Camera-type eye (tissue), 1 donor: ENCODE measurements around the gene TRIM54. TPM values are rescaled to one million over a fixed set of nuclear protein-coding genes. Genes with fewer than 3 reads are reported as not detected.

Experiments
- total RNA-seq: library from RNA; depleted of rRNA; stranded (reverse); fragments of >200 nt; gene quantifications from one replicate; pipeline ENCODE4 v1.2.3, GENCODE V29; 2014

Gene TRIM54
- 4.7 TPM for total RNA-seq

GRCh38 chr2:27281855-27282559 is at the start of gene TRIM54:
Gene TRIM54 (plus strand): TSS chr2:27282429. CDS start chr2:27282732, 303 bp downstream.

GRCh38 chr2:27262379-27263286 is 19.6 kb upstream of the TRIM54 start, which contains the start of gene SLC30A3:
Gene SLC30A3 (minus strand): TSS chr2:27263047. CDS start chr2:27262906, 141 bp downstream.

GRCh38 chr2:27275211-27276150 is 6.7 kb upstream of the TRIM54 start, which contains the start of gene DNAJC5G:
Gene DNAJC5G (plus strand): TSS chr2:27275433. CDS start chr2:27276729, 1,296 bp downstream.

GRCh38 chr2:27308359-27308881 is 26.2 kb downstream of the TRIM54 start, which contains the start of gene UCN:
Gene UCN (minus strand): TSS chr2:27308445. CDS start chr2:27307895, 550 bp downstream.

GRCh38 chr2:27322766-27323595 is 40.8 kb downstream of the TRIM54 start, which contains the start of gene MPV17:
Gene MPV17 (minus strand): TSS chr2:27323097. CDS start chr2:27322517, 580 bp downstream.

GRCh38 chr2:27356382-27357181 is 74.4 kb downstream of the TRIM54 start, which contains the start of gene GTF3C2:
Gene GTF3C2 (minus strand): TSS chr2:27356764. CDS start chr2:27343554, 13,210 bp downstream.

Other genes with a start within 250 kb of the TRIM54 start
- gene TMEM214, start 249.5 kb upstream of the TRIM54 start, total RNA-seq, result 61.0 TPM
- 19.0 TPM for gene AGBL5, start 230.8 kb upstream of the TRIM54 start, total RNA-seq
- 272 TPM for gene OST4, start 210.8 kb upstream of the TRIM54 start, total RNA-seq
- gene EMILIN1, start 203.8 kb upstream of the TRIM54 start, total RNA-seq, result 72.2 TPM
- gene KHK, start 195.7 kb upstream of the TRIM54 start, total RNA-seq, result 2.5 TPM
- 12.1 TPM for gene CGREF1, start 163.3 kb upstream of the TRIM54 start, total RNA-seq
- gene ABHD1, start 158.6 kb upstream of the TRIM54 start, total RNA-seq, result 0.49 TPM
- 41.9 TPM for gene PREB, start 147.8 kb upstream of the TRIM54 start, total RNA-seq
- not detected for gene PRR30, start 143.0 kb upstream of the TRIM54 start, total RNA-seq
- gene TCF23, start 133.4 kb upstream of the TRIM54 start, total RNA-seq, result 0.11 TPM
- 102 TPM for gene ATRAID, start 70.4 kb upstream of the TRIM54 start, total RNA-seq
- 40.4 TPM for gene SLC5A6, start 70.2 kb upstream of the TRIM54 start, total RNA-seq
- 34.4 TPM for gene CAD, start 65.1 kb upstream of the TRIM54 start, total RNA-seq
- gene SLC30A3, start 19.4 kb upstream of the TRIM54 start, total RNA-seq, result 0.27 TPM
- not detected for gene DNAJC5G, start 7.0 kb upstream of the TRIM54 start, total RNA-seq
- 4.7 TPM for gene UCN, start 26.0 kb downstream of the TRIM54 start, total RNA-seq
- gene MPV17, start 40.7 kb downstream of the TRIM54 start, total RNA-seq, result 62.5 TPM
- 46.5 TPM for gene GTF3C2, start 74.3 kb downstream of the TRIM54 start, total RNA-seq
- gene EIF2B4, start 87.9 kb downstream of the TRIM54 start, total RNA-seq, result 30.0 TPM
- 72.6 TPM for gene SNX17, start 88.2 kb downstream of the TRIM54 start, total RNA-seq
- gene ZNF513, start 98.3 kb downstream of the TRIM54 start, total RNA-seq, result 11.6 TPM
- gene PPM1G, start 127.2 kb downstream of the TRIM54 start, total RNA-seq, result 54.4 TPM
- gene NRBP1, start 146.2 kb downstream of the TRIM54 start, total RNA-seq, result 108 TPM
- gene KRTCAP3, start 160.0 kb downstream of the TRIM54 start, total RNA-seq, result not detected
- gene IFT172, start 207.3 kb downstream of the TRIM54 start, total RNA-seq, result 57.2 TPM
- 13.7 TPM for gene FNDC4, start 212.8 kb downstream of the TRIM54 start, total RNA-seq
- not detected for gene GCKR, start 214.4 kb downstream of the TRIM54 start, total RNA-seq